Testis (tissue), 2 donors: ENCODE data around the gene LRRC36.

Experiments used
- CTCF ChIP-seq, 3 experiments: fragments of 450-650 bp in 2 of 3; fragments of 200-600 bp in 1 of 3; sonication (generic) in 1 of 3; IDR thresholded peaks; one replicate each; pipeline ENCODE4 v1.5.1; 2016 to 2019; ENCODE audit warnings: antibody characterized with exemption in 3 of 3, mild to moderate bottlenecking in 2 of 3, moderate library complexity in 1 of 3
- POLR2A ChIP-seq: fragments of 450-650 bp; IDR thresholded peaks from one replicate; pipeline ENCODE4 v1.6.1; 2017; ENCODE audit warnings: antibody characterized with exemption, mild to moderate bottlenecking, moderate library complexity

GRCh38 chr16:67397812-67398545 lies 71.4 kb downstream of the LRRC36 start:
- TF ChIP-seq CTCF (IDR thresholded peaks at IDR 0.05) (no peak), POLR2A (no peak)
